ENCODE results near the gene MT1A.

The MT1A gene

GRCh38 chr16:56637814-56638750 is at the start of gene MT1A:
TSS of gene MT1A (plus strand) at chr16:56638666. CDS start at chr16:56638739, 73 bp downstream.
- no peak for DNase-seq

- no peak for DNase-seq
Measured at GRCh38 chr16:56588781-56589140, 49.7 kb upstream of the MT1A start.

- peak; percentile 50 for DNase-seq
Measured at GRCh38 chr16:56589141-56590039, 49.1 kb upstream of the MT1A start, which contains the start of gene MT3. TSS of gene MT3 (plus strand) at chr16:56589528. CDS start at chr16:56589591, 63 bp downstream.

GRCh38 chr16:56591377-56592060 is 46.9 kb upstream of the MT1A start:
- DNase-seq, result no peak

- DNase-seq, result no peak
Measured at GRCh38 chr16:56593573-56594291, 44.7 kb upstream of the MT1A start.

- no peak for DNase-seq
Measured at GRCh38 chr16:56594292-56594619, 44.2 kb upstream of the MT1A start.

- DNase-seq, result no peak
Measured at GRCh38 chr16:56600398-56600999, 38.0 kb upstream of the MT1A start.

- no peak for DNase-seq
Measured at GRCh38 chr16:56601325-56601724, 37.1 kb upstream of the MT1A start.

- peak; percentile 32 for DNase-seq
Measured at GRCh38 chr16:56603589-56603988, 34.9 kb upstream of the MT1A start.

GRCh38 chr16:56604966-56605365 is 33.5 kb upstream of the MT1A start:
- DNase-seq, result no peak

- DNase-seq, result no peak
Measured at GRCh38 chr16:56605475-56605874, 33.0 kb upstream of the MT1A start.

GRCh38 chr16:56606071-56606475 is 32.4 kb upstream of the MT1A start:
- no peak for DNase-seq

- DNase-seq, result no peak
Measured at GRCh38 chr16:56606476-56607108, 31.9 kb upstream of the MT1A start.

GRCh38 chr16:56607109-56607618 is 31.3 kb upstream of the MT1A start:
- peak; percentile 57 for DNase-seq

GRCh38 chr16:56607675-56608042 is 30.8 kb upstream of the MT1A start:
- DNase-seq, result no peak

GRCh38 chr16:56608043-56608875 is 30.2 kb upstream of the MT1A start, which contains the start of gene MT2A:
TSS of gene MT2A (plus strand) at chr16:56608584. CDS start at chr16:56608656, 72 bp downstream.
- peak; percentile 94 for DNase-seq

GRCh38 chr16:56608876-56609462 is 29.5 kb upstream of the MT1A start:
- peak; percentile 6 for DNase-seq

GRCh38 chr16:56609463-56609921 is 29.0 kb upstream of the MT1A start:
- DNase-seq, result peak; percentile 29

GRCh38 chr16:56610017-56610608 is 28.4 kb upstream of the MT1A start:
- no peak for DNase-seq

Data from DMS153 (cell line).